Omental fat pad (tissue), 4 donors: ENCODE data around the gene TMEM86A. TPM values are rescaled to one million over a fixed set of nuclear protein-coding genes. Genes with fewer than 3 reads are reported as not detected.
"Not testable (repeated sequence)": the region's sequence is repeated elsewhere in the genome, so short reads cannot be mapped to it uniquely, and the experiment has no call there.

Experiments
- ATAC-seq: fragments of 150-250 bp; one replicate; pipeline ENCODE4 v1.9.1; 2016; ENCODE audit warnings: mild to moderate bottlenecking, moderate library complexity; ENCODE audit not compliant: low FRiP score
- DNase-seq: peaks from one replicate; pipeline ENCODE4 v3.0.0-alpha.2; 2019; ENCODE audit warnings: low spot score
- CTCF ChIP-seq, 3 donors: fragments of 450-650 bp; IDR thresholded peaks; one replicate each; pipeline ENCODE4 v1.5.1; 2016 to 2017; ENCODE audit warnings: antibody characterized with exemption in 3 of 3, mild to moderate bottlenecking in 3 of 3, moderate library complexity in 2 of 3
- total RNA-seq, 4 donors: library from RNA; depleted of rRNA; stranded (reverse); fragments of >200 nt; gene quantifications; one replicate each; pipeline ENCODE4 v1.1.0, GENCODE V29; 2016

The TMEM86A gene
- total RNA-seq, 4 donors from 2014 or later: 3.4 to 8.3 (median 5.8) TPM

- no peak for DNase-seq
- no peak for ATAC-seq
- TF ChIP-seq CTCF (IDR thresholded peaks at IDR 0.05): no peak
Measured at GRCh38 chr11:18669711-18670110, 28.9 kb upstream of the TMEM86A start.

- no peak for ATAC-seq
- TF ChIP-seq CTCF (IDR thresholded peaks at IDR 0.05): no peak
- no peak for DNase-seq
Measured at GRCh38 chr11:18671246-18671645, 27.3 kb upstream of the TMEM86A start.

DNA sequence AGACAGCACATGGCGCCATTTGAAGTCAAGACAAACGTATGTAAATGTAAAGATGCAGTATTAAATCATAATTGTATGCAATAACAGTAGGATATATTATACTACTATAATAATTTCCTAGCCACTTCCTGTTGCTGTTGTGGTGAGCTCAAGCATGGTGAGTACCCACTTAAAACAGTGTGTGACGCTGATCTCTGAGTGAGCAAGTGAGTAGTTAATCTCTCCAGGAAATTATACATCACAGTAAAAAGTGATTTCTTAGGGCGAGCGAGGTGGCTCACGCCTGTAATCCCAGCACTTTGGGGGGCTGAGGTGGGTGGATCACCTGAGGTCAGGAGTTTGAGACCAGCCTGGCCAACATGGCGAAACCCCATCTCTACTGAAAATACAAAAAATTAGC is 26.4 kb upstream of the TMEM86A start:
- not testable (repeated sequence) for ATAC-seq

GRCh38 chr11:18676803-18677202 is 21.8 kb upstream of the TMEM86A start:
- no peak for TF ChIP-seq CTCF (IDR thresholded peaks at IDR 0.05)
- DNase-seq (no peak), ATAC-seq (no peak)

More for the DNA sequence above, 26.4 kb upstream of the TMEM86A start:
- DNase-seq: not testable (repeated sequence)

- DNase-seq (no peak), ATAC-seq (no peak)
- TF ChIP-seq CTCF (IDR thresholded peaks at IDR 0.05): no peak
Measured at GRCh38 chr11:18677560-18677959, 21.0 kb upstream of the TMEM86A start.

DNA sequence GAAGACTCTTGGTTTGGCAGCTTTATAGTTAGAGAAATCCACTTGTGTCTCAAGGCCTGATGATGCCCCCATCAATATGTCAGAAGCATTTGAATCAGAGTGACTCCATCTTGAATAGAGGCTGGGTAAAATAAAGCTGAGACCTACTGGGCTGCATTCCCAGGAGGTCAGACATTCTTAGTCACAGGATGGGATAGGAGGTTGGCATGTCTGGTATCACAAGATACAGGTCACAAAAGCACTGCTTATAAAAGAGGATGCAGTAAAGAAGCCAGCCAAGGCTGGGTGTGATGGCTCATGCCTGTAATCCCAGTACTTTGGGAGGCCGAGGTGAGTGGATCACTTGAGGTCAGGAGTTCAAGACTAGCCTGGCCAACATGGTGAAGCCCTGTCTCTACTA is 16.6 kb upstream of the TMEM86A start:
- DNase-seq, ATAC-seq: not testable (repeated sequence)

- ATAC-seq: no peak
- DNase-seq: no peak
- no peak for TF ChIP-seq CTCF (IDR thresholded peaks at IDR 0.05)
Measured at GRCh38 chr11:18682466-18682865, 16.1 kb upstream of the TMEM86A start.

DNA sequence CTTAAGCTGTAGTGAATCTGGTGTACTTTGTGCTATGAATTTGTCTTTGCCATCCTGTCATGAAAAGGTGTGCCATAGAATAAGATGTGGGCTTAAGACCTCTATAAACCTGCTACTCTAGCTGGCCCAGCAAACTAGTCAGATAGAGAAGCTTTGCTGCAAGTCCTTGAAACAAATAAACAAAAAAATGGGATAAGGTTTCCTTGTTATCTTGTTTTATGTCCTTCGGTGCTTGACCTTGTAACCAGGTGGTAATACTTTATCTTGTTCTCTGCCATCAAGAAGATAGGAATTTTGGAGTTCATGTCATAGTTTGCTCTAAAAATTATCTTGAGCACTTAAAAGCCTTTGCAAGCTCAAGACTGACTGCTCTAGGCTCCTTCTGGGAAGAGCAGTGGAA is 14.3 kb upstream of the TMEM86A start:
- ATAC-seq: no peak
- no peak for TF ChIP-seq CTCF (IDR thresholded peaks at IDR 0.05)
- no peak for DNase-seq

- not testable (repeated sequence) for DNase-seq, ATAC-seq
Measured at GRCh38 chr11:18691467-18692140, 7.0 kb upstream of the TMEM86A start.
